Activated CD8-positive, alpha-beta memory T cell treated with anti-CD3 and anti-CD28 coated beads for 1 hour (primary cell): ENCODE measurements around the gene CFAP70.
A peak's percentile ranks its signal among the peaks of the same experiment; 100 is the strongest.
"Not testable (repeated sequence)": the region's sequence is repeated elsewhere in the genome, so short reads cannot be mapped to it uniquely, and the experiment has no call there.

ENCODE experiments used
- DNase-seq, 2 donors: peaks; one replicate each; pipeline ENCODE4 v3.0.0-alpha.2; 2020; ENCODE audit warnings: low read depth in 1 of 2; ENCODE audit errors: extremely low read depth in 1 of 2

CFAP70 gene

GRCh38 chr10:73358331-73359279 is at the start of gene CFAP70:
Gene CFAP70 (minus strand): TSS chr10:73358864. CDS start chr10:73354796, 4,068 bp downstream.
- peak; percentile 84 for DNase-seq

- no peak for DNase-seq
Measured at GRCh38 chr10:73408061-73408460, 49.4 kb upstream of the CFAP70 start.

- DNase-seq: no peak
Measured at GRCh38 chr10:73407495-73407894, 48.8 kb upstream of the CFAP70 start.

GRCh38 chr10:73406846-73407245 is 48.2 kb upstream of the CFAP70 start:
- DNase-seq: no peak

GRCh38 chr10:73405556-73405955 is 46.9 kb upstream of the CFAP70 start:
- no peak for DNase-seq

GRCh38 chr10:73404690-73405089 is 46.0 kb upstream of the CFAP70 start:
- DNase-seq: no peak

- no peak for DNase-seq
Measured at GRCh38 chr10:73401636-73402035, 43.0 kb upstream of the CFAP70 start.

- DNase-seq: no peak
Measured at GRCh38 chr10:73399063-73399462, 40.4 kb upstream of the CFAP70 start.

- DNase-seq: no peak
Measured at GRCh38 chr10:73398024-73398423, 39.4 kb upstream of the CFAP70 start.

GRCh38 chr10:73394325-73394724 is 35.7 kb upstream of the CFAP70 start:
- DNase-seq: not testable (repeated sequence)

GRCh38 chr10:73388228-73388627 is 29.6 kb upstream of the CFAP70 start:
- no peak for DNase-seq

- DNase-seq: no peak
Measured at GRCh38 chr10:73386583-73386982, 27.9 kb upstream of the CFAP70 start.

GRCh38 chr10:73379064-73379748 is 20.5 kb upstream of the CFAP70 start:
- DNase-seq: no peak

GRCh38 chr10:73376679-73377078 is 18.0 kb upstream of the CFAP70 start:
- DNase-seq: no peak

GRCh38 chr10:73368238-73368637 is 9.6 kb upstream of the CFAP70 start:
- DNase-seq: no peak

- DNase-seq: no peak
Measured at GRCh38 chr10:73366381-73367298, 8.0 kb upstream of the CFAP70 start.

GRCh38 chr10:73364964-73365363 is 6.3 kb upstream of the CFAP70 start:
- no peak for DNase-seq

GRCh38 chr10:73359492-73359891 is 828 bp upstream of the CFAP70 start:
- DNase-seq: no peak

- no peak for DNase-seq
Measured at GRCh38 chr10:73357821-73358220, 843 bp downstream of the CFAP70 start.

GRCh38 chr10:73357166-73357565 is 1.5 kb downstream of the CFAP70 start:
- DNase-seq: no peak

GRCh38 chr10:73344269-73344668 is 14.4 kb downstream of the CFAP70 start:
- no peak for DNase-seq
